ENCODE results near the gene PTGIS. TPM values are rescaled to one million over a fixed set of nuclear protein-coding genes. Genes with fewer than 3 reads are reported as not detected.

PTGIS gene
- polyA plus RNA-seq, 1 donor (not counting 4 experiments of a cell fraction or from before 2014, with no cell fraction given) = not detected

DNA sequence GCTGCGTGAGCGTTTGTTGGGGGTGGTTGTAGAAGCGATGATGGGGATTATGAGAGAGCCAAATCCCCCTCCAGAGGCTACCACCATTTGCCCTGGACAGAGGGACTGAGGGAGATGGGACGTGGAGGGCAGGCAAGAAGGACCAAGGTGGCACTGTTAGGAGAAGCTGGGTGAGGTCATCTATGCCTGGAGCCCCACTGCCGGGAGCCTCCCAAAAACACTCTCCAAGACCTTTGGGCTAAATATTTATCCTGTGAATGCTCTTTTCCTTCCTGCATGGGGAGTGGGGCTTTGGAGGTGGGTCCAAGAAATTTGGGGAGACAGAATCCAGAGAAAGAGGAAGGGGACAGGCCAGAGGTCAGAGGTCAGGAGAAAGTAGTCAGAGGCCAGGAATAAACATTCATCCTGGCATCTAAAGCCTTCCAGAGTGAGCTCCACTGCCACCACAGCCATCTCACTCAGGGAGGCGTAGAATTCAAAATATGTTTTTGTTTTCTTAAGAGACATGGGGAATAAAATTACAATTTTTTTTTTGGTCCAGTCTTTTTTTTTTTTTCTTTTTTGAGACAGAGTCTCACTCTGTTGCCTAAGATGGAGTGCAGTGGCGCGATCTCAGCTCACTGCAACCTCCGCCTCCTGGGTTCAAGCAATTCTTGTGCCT is 17.8 kb upstream of the PTGIS start:
- FAIRE-seq = no peak
- dilution Hi-C loops (cut with MboI; ENCODE audit: extremely low pct_ligation_motif_present, low sequenced_read_pairs) = no loop called here
- peaks cover 32% of the 10 kb centered on the region for H3K27me3 ChIP-seq (ENCODE audit: control insufficient read depth, extremely low read depth, insufficient read depth, low read length)
- TF ChIP-seq EZH2 (IDR thresholded peaks at IDR 0.05; ENCODE audit: low read length) = no peak
- TF ChIP-seq, protein P1, sequence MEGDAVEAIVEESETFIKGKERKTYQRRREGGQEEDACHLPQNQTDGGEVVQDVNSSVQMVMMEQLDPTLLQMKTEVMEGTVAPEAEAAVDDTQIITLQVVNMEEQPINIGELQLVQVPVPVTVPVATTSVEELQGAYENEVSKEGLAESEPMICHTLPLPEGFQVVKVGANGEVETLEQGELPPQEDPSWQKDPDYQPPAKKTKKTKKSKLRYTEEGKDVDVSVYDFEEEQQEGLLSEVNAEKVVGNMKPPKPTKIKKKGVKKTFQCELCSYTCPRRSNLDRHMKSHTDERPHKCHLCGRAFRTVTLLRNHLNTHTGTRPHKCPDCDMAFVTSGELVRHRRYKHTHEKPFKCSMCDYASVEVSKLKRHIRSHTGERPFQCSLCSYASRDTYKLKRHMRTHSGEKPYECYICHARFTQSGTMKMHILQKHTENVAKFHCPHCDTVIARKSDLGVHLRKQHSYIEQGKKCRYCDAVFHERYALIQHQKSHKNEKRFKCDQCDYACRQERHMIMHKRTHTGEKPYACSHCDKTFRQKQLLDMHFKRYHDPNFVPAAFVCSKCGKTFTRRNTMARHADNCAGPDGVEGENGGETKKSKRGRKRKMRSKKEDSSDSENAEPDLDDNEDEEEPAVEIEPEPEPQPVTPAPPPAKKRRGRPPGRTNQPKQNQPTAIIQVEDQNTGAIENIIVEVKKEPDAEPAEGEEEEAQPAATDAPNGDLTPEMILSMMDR (optimal IDR thresholded peaks at IDR 0.05 in 1 of 3, IDR thresholded peaks at IDR 0.05 in 1 of 3, conservative IDR thresholded peaks at IDR 0.05 in 1 of 3; ENCODE audit: extremely low read depth in 1 of 3, insufficient read depth in 2 of 3, low read length in 3 of 3) = no peak
- no peaks in the 10 kb centered on the region for H3K79me2 ChIP-seq (ENCODE audit: control insufficient read depth, insufficient read depth, low read length)
- no peaks in the 10 kb centered on the region for H3K9me3 ChIP-seq (ENCODE audit: control insufficient read depth, low read depth, low read length)
- no peak overlapping the region for H2AFZ ChIP-seq (ENCODE audit: control insufficient read depth, low read length)
- H3K27ac ChIP-seq (ENCODE audit: control insufficient read depth, insufficient read depth, low read length) = no peak overlapping the region
- H3K4me3 ChIP-seq (ENCODE audit: control insufficient read depth in 2 of 3, extremely low read depth in 1 of 3, insufficient read depth in 2 of 3, low read depth in 1 of 3, low read length in 3 of 3) = no peak overlapping the region
- H3K9ac ChIP-seq (ENCODE audit: control insufficient read depth, extremely low read depth, insufficient read depth, low read length) = no peak overlapping the region
- no peaks in the 10 kb centered on the region for H3K36me3 ChIP-seq (ENCODE audit: control insufficient read depth in 2 of 2, extremely low read depth in 1 of 2, insufficient read depth in 2 of 2, low read length in 2 of 2)
- no peaks in the 10 kb centered on the region for H3K4me1 ChIP-seq (ENCODE audit: control insufficient read depth, extremely low read depth, insufficient read depth, low read length)
- peaks cover 2% of the 10 kb centered on the region for H4K20me1 ChIP-seq (ENCODE audit: control insufficient read depth, extremely low read depth, insufficient read depth, low read length)
- DNase-seq (ENCODE audit: low read depth, low spot score) = no peak
- no peaks in the 10 kb centered on the region for H3K9me1 ChIP-seq (ENCODE audit: control insufficient read depth, extremely low read depth, insufficient read depth, low read length)
- H3K4me2 ChIP-seq (ENCODE audit: control insufficient read depth, extremely low read depth, insufficient read depth, low read depth, low read length) = no peak overlapping the region

DNA sequence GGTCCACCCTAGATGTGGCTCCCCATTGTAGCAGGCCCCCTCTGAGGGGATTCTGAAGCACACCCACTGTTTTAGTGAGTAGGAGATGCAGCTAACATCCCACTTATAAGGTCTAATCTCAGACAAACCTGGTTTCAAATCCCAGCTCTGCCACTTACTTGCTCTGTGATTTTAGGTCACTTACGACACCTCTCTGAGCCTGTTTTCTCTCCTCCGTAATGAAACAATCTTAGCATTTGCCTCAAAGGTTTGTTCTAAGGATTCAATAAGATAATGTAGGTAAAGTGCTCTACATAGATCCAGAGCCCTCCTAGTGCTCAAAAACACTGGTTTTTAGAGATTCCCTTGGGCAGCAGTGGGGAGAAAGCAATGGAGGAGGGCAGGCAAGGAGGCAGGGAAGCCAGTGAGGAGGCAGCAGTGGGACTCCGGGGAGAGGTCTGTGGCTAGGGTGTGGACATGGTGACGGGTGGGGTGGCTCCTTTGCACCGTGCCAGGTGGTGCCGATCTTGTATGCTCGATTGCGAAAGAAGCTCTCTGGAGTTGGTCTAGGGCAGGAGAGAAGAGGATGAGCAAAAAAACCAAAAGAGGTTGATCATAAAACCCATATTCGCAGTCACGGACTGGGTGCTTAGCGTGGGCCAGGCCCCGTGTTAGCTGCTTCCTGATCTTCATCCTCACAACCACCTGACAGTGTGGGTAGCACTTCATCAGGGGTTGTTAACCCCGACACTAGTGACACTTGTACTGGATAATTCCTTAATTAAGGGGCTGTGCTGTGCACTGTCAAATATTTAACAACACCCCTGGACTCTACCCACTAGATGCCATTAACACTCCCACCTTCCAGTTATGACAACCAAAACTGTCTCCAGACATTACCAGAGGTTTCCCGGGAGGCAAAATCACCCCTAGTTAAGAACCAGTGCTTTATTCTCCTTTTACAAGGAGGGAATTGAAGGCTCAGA is 16.8 kb upstream of the PTGIS start:
- dilution Hi-C loops (cut with MboI; ENCODE audit: extremely low pct_ligation_motif_present, low sequenced_read_pairs) = no loop called here
- H3K4me3 ChIP-seq (ENCODE audit: control insufficient read depth in 2 of 3, extremely low read depth in 1 of 3, insufficient read depth in 2 of 3, low read depth in 1 of 3, low read length in 3 of 3) = no peak overlapping the region
- H2AFZ ChIP-seq (ENCODE audit: control insufficient read depth, low read length) = no peak overlapping the region
- no peaks in the 10 kb centered on the region for H3K79me2 ChIP-seq (ENCODE audit: control insufficient read depth, insufficient read depth, low read length)
- H3K4me1 ChIP-seq (ENCODE audit: control insufficient read depth, extremely low read depth, insufficient read depth, low read length) = no peaks in the 10 kb centered on the region
- H3K9me3 ChIP-seq (ENCODE audit: control insufficient read depth, low read depth, low read length) = no peaks in the 10 kb centered on the region
- no peaks in the 10 kb centered on the region for H3K36me3 ChIP-seq (ENCODE audit: control insufficient read depth in 2 of 2, extremely low read depth in 1 of 2, insufficient read depth in 2 of 2, low read length in 2 of 2)
- no peak for DNase-seq (ENCODE audit: low read depth, low spot score)
- H3K9me1 ChIP-seq (ENCODE audit: control insufficient read depth, extremely low read depth, insufficient read depth, low read length) = no peaks in the 10 kb centered on the region
- no peak overlapping the region for H3K4me2 ChIP-seq (ENCODE audit: control insufficient read depth, extremely low read depth, insufficient read depth, low read depth, low read length)
- TF ChIP-seq EZH2 (IDR thresholded peaks at IDR 0.05; ENCODE audit: low read length) = no peak
- TF ChIP-seq, protein P1 (optimal IDR thresholded peaks at IDR 0.05 in 1 of 3, IDR thresholded peaks at IDR 0.05 in 1 of 3, conservative IDR thresholded peaks at IDR 0.05 in 1 of 3; ENCODE audit: extremely low read depth in 1 of 3, insufficient read depth in 2 of 3, low read length in 3 of 3) = no peak
- no peak overlapping the region for H3K27ac ChIP-seq (ENCODE audit: control insufficient read depth, insufficient read depth, low read length)
- no peak overlapping the region for H3K9ac ChIP-seq (ENCODE audit: control insufficient read depth, extremely low read depth, insufficient read depth, low read length)
- H4K20me1 ChIP-seq (ENCODE audit: control insufficient read depth, extremely low read depth, insufficient read depth, low read length) = peaks cover 2% of the 10 kb centered on the region
- peaks cover 34% of the 10 kb centered on the region for H3K27me3 ChIP-seq (ENCODE audit: control insufficient read depth, extremely low read depth, insufficient read depth, low read length)
- FAIRE-seq = no peak

Measured in keratinocyte (primary cell).